ENCODE data around the gene ERVFRD-1.
"Not testable (repeated sequence)": the region's sequence is repeated elsewhere in the genome, so short reads cannot be mapped to it uniquely, and the experiment has no call there.

The ERVFRD-1 gene

GRCh38 chr6:11128608-11129007 is 17.1 kb upstream of the ERVFRD-1 start:
- DNase-seq, result no peak

- DNase-seq, result no peak
Observed at GRCh38 chr6:11126876-11127275, 15.4 kb upstream of the ERVFRD-1 start.

- DNase-seq, result no peak
Observed at GRCh38 chr6:11123978-11124377, 12.5 kb upstream of the ERVFRD-1 start.

- DNase-seq, result no peak
Observed at GRCh38 chr6:11122380-11122779, 10.9 kb upstream of the ERVFRD-1 start.

GRCh38 chr6:11121851-11122250 is 10.3 kb upstream of the ERVFRD-1 start:
- DNase-seq, result no peak

GRCh38 chr6:11120271-11121005 is 8.9 kb upstream of the ERVFRD-1 start:
- DNase-seq, result no peak

GRCh38 chr6:11115808-11116536 is 4.4 kb upstream of the ERVFRD-1 start:
- DNase-seq, result not testable (repeated sequence)

- no peak for DNase-seq
Observed at GRCh38 chr6:11113038-11113437, 1.5 kb upstream of the ERVFRD-1 start.

- peak; percentile 10 for DNase-seq
Observed at GRCh38 chr6:11111769-11112437, 378 bp upstream of the ERVFRD-1 start.

GRCh38 chr6:11108726-11109125 is 2.8 kb downstream of the ERVFRD-1 start:
- no peak for DNase-seq

GRCh38 chr6:11103065-11103464 is 8.5 kb downstream of the ERVFRD-1 start:
- DNase-seq, result no peak

- DNase-seq, result no peak
Observed at GRCh38 chr6:11101417-11101816, 10.1 kb downstream of the ERVFRD-1 start.

GRCh38 chr6:11098004-11098403 is 13.5 kb downstream of the ERVFRD-1 start:
- no peak for DNase-seq

- DNase-seq, result no peak
Observed at GRCh38 chr6:11097476-11097875, 14.0 kb downstream of the ERVFRD-1 start.

GRCh38 chr6:11096109-11096508 is 15.4 kb downstream of the ERVFRD-1 start:
- peak; percentile 17 for DNase-seq

GRCh38 chr6:11094941-11095340 is 16.6 kb downstream of the ERVFRD-1 start:
- no peak for DNase-seq

GRCh38 chr6:11094411-11094851 is 17.1 kb downstream of the ERVFRD-1 start:
- peak; percentile 48 for DNase-seq

- peak; percentile 95 for DNase-seq
Observed at GRCh38 chr6:11093626-11094410, 17.7 kb downstream of the ERVFRD-1 start, which contains the start of gene SMIM13. SMIM13 (plus strand) TSS chr6:11093834; CDS start chr6:11094314, 480 bp downstream.

GRCh38 chr6:11093376-11093625 is 18.2 kb downstream of the ERVFRD-1 start:
- DNase-seq, result no peak

- DNase-seq, result peak; percentile 49
Observed at GRCh38 chr6:11092668-11093375, 18.7 kb downstream of the ERVFRD-1 start.

GRCh38 chr6:11091141-11091540 is 20.4 kb downstream of the ERVFRD-1 start:
- not testable (repeated sequence) for DNase-seq

- no peak for DNase-seq
Observed at GRCh38 chr6:11089695-11090094, 21.8 kb downstream of the ERVFRD-1 start.

All from CD4-positive, alpha-beta T cell treated with Interleukin-12 subunit alpha and Interleukin-12 subunit beta, for 1 hour (primary cell).